HG03159 (cell line): ENCODE measurements around the gene SDF2.
A peak's percentile ranks its signal among the peaks of the same experiment; 100 is the strongest.

Source experiments
- ATAC-seq: cut with Tn5 transposase; IDR thresholded peaks from one replicate; pipeline ENCODE4 v1.9.1; 2021; ENCODE audit warnings: mild to moderate bottlenecking, moderate library complexity; ENCODE audit not compliant: unreplicated experiment

The SDF2 gene, protein sequence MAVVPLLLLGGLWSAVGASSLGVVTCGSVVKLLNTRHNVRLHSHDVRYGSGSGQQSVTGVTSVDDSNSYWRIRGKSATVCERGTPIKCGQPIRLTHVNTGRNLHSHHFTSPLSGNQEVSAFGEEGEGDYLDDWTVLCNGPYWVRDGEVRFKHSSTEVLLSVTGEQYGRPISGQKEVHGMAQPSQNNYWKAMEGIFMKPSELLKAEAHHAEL

DNA sequence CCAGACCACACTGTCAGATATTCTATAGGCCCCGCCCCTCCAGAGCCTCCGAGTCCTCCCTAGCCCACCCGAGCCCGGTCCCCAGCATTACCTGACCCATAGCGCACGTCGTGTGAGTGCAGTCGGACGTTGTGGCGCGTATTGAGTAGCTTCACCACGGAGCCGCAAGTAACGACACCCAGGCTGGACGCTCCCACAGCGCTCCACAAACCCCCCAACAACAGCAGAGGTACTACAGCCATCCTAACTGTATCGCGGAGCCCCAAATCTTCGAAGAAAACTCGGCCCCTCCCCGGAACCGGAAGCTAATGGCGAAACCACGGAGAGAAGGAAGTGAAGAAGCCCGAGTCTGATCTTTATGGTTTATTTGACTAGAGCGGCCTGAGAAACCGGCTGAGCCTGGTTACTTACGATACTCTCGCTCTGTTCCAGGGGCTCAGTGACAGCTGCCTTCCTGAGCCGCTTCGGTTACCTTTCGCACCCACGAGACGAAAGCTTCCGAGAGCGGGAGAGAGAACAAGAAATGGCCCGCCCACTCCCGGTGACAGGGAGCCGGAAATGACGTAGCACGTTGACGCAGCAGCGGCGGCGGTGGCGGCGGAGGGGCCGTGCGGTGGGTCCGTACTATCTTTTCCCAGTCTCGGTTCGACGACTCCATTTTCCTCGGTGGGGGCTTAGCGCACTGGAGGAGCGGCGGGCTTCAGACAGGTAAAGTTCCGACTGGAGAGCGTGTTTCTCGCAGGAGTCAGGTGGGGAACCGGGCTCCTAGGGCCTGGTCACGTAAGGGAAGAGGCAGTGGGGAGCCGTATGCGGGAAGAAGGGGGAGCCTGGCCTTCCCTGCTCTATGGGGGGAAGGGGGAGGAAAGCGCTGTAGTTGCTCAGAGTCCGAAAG lies at the start of gene SDF2, which contains the start of gene SUPT6H:
SDF2 (minus strand) TSS at position 272 of the 892 bp plus-strand sequence; CDS start at position 242, 30 bp downstream.
SUPT6H (plus strand) TSS at position 571 of the 892 bp plus-strand sequence. CDS start 11,197 bp downstream, outside the sequence.
- ATAC-seq = peak; percentile 81

DNA sequence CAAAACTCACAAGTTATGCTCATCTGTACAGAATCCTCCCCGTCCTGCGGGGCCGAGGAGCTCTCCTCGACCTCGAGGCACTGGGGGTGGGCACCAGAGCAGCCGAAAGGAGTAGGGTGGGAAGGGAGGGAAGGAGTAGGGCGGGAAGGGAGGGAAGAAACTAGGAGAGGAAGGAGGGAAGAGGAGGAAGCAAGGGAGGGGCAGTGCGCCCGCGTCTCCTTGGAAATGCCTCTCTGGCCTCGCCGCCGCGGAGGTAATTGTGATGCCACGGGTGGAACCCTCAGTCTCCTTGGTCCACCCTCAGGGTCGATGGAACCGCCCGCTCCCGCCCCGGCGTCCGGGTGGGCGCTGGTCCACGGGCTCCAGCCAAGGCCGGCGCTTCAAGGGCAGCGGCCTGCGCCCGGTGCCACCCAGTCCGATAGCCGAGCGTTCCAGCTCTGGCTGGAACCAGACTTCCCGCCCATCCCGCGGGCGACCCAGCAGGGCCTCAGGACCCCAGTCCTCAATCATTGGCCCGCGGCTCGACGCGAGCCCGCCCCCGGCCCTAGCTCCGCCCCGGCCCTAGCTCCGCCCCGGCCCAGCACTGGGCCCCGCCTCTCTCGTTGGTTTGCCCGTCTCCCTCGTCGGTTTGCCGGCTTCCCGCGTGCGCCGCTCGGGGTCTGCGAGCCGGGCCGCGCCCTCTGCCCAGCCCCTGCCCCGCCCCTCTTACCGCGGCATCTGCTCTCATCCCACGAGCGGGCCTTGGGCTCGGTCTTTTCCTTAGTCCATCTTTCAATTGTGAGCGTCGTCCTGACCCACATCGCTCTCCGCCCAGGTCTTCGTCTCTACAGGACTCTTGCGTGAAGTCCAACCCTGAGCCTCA lies 49.4 kb upstream of the SDF2 start:
- ATAC-seq = peak; percentile 71

DNA sequence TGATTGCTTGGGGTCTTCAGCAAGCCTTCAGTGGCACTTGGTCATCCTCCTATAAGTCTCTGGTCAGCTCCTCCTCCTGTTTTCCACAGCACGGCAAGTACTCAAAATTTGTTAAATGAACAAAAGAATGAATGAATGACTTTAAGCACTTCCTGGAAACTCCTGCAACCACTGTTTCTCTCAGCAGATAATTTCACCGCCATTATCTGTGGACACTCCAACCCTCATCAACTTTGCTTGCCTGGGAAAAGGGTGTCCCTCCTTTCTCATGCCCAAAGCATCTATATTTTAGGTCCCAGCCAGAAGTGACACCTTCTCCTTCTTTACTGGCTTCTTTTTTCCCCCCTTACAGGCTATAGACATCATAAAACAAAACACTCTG lies 45.6 kb upstream of the SDF2 start:
- ATAC-seq = no peak

DNA sequence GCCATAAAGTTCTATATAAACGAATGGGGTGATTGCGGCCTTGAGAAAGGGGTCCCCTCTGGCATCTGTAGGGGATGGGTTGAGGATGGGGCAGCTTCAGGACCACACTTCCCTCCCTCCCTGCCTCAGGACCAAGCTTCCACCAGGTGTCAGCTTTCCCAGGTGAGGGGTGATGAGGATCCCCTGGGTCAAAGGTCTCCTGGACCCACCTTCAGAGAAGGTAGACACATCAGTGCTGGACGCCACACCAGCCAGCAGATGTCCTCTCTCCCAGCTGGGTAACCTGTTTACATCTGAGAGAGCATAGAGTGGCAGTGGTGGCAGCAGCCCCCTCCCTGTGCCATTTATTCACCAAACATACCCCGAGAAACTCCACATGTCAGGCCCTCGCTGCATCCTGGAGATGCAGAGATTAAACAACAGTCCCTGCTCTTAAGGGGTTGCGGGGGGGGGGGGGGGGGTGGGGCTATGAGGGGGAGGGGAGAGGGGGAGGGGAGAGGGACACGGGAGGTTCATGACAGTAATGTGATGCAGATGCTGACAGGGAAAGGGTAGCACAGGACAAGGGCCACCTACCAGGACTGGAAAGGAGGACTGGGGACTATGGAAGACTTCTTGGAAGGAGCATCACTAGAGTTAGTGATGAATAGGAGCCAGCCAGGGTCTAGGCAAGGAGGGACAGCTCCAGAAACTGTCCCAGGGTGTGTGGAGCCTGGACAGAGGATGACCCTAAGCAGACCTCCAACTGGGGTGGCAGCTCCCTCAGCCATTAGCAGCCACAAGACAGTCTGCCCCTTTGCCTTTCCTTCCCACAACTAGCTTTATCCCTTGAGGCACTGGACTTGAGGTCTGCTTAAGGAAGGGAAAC lies 45.0 kb upstream of the SDF2 start:
- ATAC-seq = no peak

DNA sequence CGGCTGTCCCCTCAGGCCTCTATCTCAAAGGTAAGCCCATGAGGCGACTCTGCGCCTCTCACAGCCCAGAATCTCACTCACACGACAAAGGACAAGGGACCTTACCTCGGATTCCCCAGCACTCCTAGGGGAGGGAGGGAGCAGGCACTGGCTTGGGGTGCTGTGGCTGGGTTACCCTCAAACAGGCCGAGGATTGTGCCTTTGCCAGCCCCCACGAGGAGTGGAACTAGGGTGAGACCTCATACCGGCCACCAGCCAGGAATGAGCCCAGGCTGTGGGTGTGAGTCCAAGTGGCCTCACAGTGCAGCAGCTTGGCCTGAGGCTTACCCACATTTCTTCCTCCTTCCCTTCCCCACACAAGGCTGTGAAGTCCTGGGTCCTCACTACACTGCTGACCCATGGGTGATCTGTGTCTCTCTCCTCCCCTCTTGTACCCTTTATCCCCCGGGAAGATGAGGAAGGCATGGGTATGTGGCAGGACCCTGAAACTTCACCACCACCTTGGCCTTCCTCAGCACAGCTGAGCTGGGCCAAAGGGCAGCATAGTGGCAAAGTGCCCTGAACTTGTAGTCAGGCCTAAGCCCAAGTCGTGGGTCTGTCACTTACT lies 44.1 kb upstream of the SDF2 start:
- ATAC-seq = no peak

DNA sequence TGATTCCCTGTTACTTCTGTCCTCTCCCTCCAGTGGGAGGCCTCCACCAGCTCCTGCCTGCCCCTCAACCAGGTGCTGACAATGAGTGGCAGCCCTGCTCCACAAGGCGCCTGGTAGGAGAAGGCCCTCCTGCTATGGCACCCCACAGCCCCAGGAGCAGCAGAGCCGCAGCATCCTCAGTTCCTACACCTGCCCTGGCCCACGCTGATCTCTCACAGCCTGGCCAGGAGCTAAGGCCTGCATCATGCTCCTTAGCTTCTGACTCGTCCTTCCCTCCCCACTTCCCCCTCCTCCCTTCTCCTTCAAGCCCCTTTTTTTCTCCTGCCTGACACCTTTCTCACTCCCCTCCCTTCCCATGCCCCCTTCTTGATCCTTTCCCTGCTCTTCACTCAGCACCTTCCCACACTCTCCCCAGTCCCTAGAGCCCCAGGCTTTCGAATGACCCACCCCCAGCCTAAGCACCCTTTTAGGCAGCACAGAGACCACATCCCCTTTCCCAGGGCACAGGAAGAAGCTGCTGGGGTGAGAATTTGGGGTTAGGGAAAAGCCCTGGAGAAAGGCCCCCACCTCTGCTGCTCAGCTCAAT lies 43.5 kb upstream of the SDF2 start:
- ATAC-seq = no peak

DNA sequence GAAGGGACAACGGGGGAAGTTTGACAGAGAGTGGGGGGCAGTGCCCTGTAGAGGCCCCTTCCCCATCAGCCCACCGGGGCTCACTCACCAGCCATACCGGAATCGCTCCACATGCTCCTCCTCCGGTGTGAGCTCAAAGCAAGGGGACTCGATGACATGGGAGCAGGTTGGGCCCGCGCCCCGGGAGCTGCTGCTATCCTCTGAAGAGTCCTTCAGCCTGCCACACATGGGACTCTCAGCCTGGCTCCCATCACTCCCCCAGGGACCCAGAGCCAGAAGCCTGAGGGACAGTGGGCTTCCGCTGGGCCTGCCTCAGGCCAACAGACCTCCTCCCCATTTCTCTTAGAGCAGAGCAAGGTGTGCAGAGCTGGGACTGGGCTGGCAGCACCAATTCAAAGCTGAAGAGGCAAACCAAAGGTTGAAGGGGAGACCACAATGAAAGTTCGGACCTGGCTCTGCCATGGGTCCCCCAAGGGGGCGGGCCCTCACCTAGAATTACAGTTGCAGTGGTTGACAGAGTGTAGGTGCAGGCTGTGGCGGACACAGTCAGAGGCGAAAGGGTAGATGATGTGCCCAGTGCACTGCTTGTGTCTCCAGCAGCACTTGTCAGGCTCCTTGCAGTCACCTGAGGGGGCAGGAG lies 42.6 kb upstream of the SDF2 start:
- no peak for ATAC-seq

DNA sequence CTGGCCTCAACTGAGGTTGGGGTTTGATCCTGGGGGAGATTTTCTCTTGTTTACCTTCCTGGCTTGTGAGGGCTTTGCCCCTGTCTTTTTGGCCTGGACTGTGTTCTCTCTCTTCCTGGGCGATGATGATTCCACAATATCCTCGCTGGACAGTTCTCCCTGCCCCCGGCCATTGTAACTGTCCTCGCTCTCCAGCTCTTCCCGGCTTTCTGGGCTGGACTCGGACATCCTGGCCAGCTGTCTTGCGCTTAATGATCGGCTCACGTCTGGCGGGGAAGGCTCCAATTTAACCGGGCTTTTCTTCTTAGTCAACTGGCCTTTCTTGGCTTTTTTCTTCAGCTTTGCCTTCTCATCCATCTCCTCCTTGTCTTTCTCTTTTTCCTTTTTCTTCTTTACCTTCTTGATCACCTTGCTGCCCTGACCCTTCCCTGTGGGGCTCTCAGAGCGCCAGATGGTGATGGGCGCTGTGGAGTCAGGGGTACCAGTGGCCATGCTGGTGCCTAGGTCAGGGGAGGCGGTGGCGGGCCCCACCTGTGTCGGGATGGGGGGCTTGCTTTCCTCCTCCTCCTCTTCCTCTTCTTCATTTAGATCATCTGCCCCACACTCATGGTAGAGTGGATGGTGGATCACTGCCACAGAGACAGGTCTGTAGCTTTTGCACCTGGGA lies 42.0 kb upstream of the SDF2 start:
- no peak for ATAC-seq

DNA sequence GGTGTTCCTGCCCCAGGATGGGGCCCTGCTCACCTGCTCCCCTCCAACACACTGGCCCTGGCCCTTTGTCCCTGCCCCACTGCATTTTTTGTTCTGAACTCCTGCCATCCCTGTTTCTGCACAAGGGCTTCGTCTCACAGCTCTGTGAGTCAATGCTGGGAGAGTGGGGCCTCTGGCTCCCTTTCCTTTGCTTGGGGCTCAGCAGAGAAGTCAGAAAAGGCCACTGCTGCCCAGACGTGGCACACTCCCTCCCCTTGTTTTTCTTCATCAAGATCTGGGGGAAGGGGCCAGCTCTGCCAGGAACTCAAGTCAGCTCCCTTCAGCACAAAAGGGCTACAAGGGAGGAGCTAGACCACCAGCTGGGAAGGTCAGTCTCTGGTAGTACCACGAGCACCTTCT lies 41.0 kb upstream of the SDF2 start:
- ATAC-seq = no peak

DNA sequence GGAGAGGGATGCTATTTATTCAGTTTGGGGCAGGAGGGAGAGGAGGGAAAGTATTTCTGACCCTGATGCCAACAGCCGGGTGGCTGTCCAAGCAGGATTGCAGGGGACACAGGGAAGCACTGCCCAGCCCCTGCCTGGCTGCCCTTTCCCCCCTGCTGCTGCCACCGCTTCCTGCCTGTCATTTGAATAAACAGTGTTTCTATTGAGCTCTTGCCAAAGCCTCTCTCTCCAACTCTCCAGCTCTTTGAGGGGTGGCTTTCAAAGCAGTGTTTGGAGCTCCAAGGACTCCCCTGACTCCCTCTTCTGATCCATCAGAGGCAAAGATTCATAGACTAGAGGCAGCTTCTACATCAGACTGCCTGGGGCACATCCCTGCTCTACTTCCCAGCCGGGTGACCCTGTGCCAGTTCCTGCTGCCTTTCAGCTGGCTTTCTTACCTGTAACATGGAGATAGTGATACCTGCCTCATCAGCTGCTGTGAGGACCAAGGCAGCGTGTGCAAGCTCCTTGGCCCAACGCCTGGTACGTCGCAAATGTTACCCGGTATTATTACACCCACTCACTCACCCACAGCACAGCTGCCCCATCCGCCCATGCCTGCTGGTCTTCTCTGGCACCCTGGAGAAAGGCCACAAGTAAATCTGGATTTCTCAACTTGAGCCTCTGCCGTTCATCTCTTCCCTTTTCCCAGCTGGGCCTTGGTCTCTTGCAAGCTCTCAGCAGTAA lies 40.5 kb upstream of the SDF2 start:
- ATAC-seq = no peak

DNA sequence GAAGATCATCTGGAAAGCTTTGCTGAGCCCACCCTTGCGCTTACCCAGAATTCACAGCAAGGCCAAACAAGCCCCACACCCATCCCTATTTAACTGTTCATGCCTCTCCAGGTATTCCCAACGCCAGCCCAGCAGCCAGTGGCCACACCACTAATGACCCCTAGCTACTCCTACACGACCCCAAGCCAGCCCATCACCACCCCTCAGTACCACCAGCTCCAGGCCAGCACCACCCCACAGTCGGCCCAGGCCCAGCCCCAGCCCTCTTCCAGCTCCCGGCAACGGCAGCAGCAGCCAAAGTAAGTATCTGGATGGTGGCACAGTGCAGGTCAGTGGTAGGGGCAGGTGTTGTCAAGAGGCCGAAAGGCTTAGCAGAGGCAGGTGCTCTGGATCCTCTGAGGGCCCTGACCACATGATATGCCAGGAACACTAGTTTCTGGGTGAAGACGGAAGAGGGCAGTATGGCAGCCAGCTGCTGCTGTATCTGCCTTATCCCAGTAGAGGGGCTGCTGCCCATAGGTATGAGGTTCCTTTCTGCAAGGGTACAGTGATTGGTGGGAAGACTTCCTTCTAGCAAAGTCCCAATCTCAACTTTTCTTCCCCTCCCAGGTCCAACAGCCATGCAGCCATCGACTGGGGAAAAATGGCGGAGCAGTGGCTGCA lies 39.3 kb upstream of the SDF2 start:
- no peak for ATAC-seq

DNA sequence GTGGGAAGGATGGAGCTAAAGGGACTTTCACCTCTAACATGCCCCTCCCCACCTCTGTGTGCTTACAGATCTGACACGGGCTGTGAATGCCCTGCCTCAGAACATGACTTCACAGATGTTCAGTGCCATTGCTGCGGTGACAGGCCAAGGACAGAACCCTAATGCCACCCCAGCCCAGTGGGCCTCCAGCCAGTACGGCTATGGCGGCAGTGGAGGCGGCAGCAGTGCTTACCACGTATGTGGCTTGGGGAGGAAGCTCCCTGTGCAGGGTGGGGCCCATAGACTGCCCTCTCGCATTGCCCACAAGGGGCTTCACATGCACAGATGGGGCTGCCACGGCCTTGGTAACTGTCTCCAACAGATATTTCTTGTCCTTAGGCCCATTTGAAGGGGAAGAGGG lies 38.6 kb upstream of the SDF2 start:
- ATAC-seq = no peak

DNA sequence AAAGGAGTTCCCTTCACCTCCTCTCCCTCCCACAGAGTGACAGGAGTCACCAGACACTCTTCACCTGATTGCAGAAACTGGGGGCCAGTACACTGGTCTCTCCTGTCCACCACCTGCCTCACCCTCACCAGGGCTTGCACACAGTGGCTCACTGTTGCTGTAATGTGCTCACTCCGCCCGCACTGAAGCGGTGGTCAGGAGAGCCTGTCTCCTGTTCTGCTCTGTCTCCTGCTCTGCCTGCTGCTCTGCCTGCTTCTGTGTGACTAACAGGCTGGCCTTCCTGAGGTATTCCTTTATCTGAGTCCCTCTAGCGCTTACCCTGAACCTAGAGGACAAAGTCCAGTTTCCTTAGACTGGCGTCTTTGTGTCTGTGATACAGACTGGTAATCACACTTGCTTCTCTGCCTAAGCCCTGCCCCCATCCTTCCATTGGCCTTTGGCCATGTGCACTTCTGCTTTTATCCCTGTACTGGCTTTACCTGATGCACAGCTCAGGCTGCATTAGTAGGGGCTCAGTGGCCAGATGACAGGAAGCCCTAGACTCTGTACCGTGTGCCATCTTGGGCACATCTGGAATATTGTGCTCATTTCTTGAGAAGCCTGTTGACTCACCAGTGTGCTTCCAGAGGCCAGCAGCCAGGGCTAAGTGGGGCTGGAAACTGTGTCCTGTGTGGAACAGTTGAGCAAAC lies 36.7 kb upstream of the SDF2 start:
- ATAC-seq = no peak

DNA sequence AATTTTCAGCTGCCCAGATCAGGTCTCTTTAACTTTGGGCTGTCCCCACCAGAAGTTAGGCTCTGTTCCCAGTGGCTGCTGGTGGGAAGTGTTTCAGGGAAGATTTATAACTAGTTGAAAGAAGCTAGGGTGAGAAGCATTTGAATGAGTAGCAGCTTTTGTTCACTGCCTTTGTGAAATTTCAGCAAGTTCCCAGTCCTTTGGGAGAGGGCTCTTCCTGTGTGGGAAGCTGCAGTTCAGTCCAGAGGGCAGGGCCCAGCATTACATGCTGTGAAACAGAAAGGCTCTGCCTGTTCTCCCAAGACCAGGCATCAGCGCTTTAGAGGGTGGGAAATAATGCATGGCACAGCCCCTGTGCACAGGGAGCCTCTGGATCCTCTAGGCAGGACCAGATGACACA lies 32.2 kb upstream of the SDF2 start:
- no peak for ATAC-seq

DNA sequence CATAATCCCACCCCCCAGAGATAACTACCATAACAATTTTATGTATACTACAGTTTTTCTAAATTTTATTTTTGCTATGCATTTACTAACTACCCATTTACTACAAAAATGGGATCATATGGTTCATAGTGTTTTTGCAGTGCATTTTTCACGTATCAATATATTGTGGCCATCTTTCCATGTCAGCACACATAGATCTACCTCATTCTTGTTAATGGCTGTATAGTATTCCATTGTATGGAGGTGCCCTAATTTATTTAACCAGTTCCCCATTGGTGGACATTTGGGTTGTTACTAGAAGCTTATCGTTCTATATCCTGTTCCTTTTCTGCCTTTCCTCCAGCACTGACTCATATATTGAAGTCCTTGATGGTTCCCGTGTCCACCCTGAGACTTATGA lies 27.3 kb upstream of the SDF2 start:
- ATAC-seq = no peak

DNA sequence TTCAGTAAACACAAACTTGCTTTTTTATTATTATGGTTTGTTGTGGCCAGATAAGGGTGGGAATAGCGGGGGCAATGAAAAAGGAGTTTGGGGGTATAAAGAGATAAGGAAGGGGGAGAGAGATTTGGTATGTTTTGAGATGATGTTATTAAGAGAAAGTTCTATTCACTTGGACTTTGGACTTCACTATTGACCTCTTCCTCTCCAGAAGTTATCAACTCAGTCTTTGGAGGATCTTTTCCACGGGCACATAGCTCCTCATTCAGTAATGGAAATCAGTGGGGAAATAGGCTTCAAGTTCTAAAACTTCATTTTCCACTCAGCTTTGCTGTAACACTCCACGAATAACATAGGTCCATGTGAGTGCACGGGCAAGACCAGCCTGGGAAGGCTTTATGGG lies 26.8 kb upstream of the SDF2 start:
- no peak for ATAC-seq

DNA sequence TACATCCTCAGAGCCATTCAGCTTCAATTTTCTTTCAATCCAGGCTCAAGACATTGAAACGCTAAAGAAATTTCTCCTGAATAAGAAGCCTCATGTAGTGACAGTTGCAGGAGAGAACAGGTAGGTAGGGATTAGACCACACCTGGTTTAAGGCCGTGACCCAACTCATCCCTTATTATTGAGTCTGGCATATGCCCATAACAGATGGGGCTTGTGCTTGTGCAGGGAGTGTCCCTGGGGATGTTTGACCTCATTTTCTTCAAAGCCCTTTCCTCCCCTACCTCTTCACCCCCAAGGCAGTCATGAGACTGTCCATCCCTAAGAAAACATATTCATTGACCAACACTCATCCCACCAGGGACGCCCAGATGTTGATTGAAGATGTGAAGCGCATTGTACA lies 24.6 kb upstream of the SDF2 start:
- no peak for ATAC-seq
